CD14-positive monocyte (primary cell): ENCODE data around the gene CEP20. TPM values are rescaled to one million over a fixed set of nuclear protein-coding genes. Genes with fewer than 3 reads are reported as not detected.

ENCODE experiments used
- DNase-seq, 3 donors: peaks; one replicate each; pipeline ENCODE4 v3.0.0-alpha.2; 2011 to 2022
- H2AFZ ChIP-seq: 2 replicates; pipeline ENCODE4 v1.6.0; 2012; ENCODE audit warnings: mild to moderate bottlenecking, low read depth, low read length, inconsistent platforms; ENCODE audit not compliant: insufficient read depth, poor library complexity, severe bottlenecking
- H3K27ac ChIP-seq, 2 donors: 1 replicate in 1 of 2; 2 replicates in 1 of 2; pipeline ENCODE4 v1.5.1; 2012 to 2013; ENCODE audit warnings: low read length in 2 of 2, control low read depth in 1 of 2, inconsistent platforms in 1 of 2, low read depth in 1 of 2, mild to moderate bottlenecking in 1 of 2
- H3K27me3 ChIP-seq, 2 donors: one replicate each; pipeline versions ENCODE4 v1.6.0 to v1.6.1; 2011 to 2013; ENCODE audit warnings: low read length in 2 of 2; ENCODE audit not compliant: control insufficient read depth in 2 of 2, insufficient read depth in 2 of 2
- H3K36me3 ChIP-seq, 2 donors: replicated peaks in 1 of 2; 1 replicate in 1 of 2; 2 replicates in 1 of 2; pipeline versions ENCODE4 v1.5.1 to v1.6.1; 2012 to 2013; ENCODE audit warnings: low read length in 2 of 2, control low read depth in 1 of 2, inconsistent platforms in 1 of 2, mild to moderate bottlenecking in 1 of 2; ENCODE audit not compliant: insufficient read depth in 2 of 2, control insufficient read depth in 1 of 2
- H3K4me1 ChIP-seq, 2 donors: 1 replicate in 1 of 2; 2 replicates in 1 of 2; pipeline versions ENCODE4 v1.5.1 to v1.6.1; 2012 to 2013; ENCODE audit warnings: low read length in 2 of 2, control low read depth in 1 of 2, inconsistent platforms in 1 of 2, mild to moderate bottlenecking in 1 of 2, moderate library complexity in 1 of 2; ENCODE audit not compliant: insufficient read depth in 2 of 2, control insufficient read depth in 1 of 2
- H3K4me2 ChIP-seq: replicated peaks from 2 replicates; pipeline ENCODE3; 2012; ENCODE audit warnings: low read length, moderate library complexity, mild to moderate bottlenecking; ENCODE audit not compliant: poor library complexity, severe bottlenecking; ENCODE audit errors: extremely low read depth
- H3K4me3 ChIP-seq, 3 experiments: fragments of 200-600 bp in 1 of 3; sonication (generic) in 1 of 3; replicated peaks in 1 of 3; 1 replicate in 2 of 3; 2 replicates in 1 of 3; pipeline ENCODE4 v1.5.1; 2011 to 2013; ENCODE audit warnings: low read length in 3 of 3, mild to moderate bottlenecking in 3 of 3, control low read depth in 2 of 3, low read depth in 2 of 3, inconsistent platforms in 1 of 3, moderate library complexity in 1 of 3
- H3K79me2 ChIP-seq: 2 replicates; pipeline ENCODE4 v1.6.0; 2012; ENCODE audit warnings: mild to moderate bottlenecking, control low read depth, inconsistent platforms, low read length, moderate library complexity; ENCODE audit not compliant: insufficient read depth
- H3K9ac ChIP-seq: 2 replicates; pipeline ENCODE4 v1.6.0; 2017; ENCODE audit warnings: low read length, mild to moderate bottlenecking; ENCODE audit not compliant: insufficient read depth, poor library complexity, severe bottlenecking
- H3K9me3 ChIP-seq, 2 donors: replicated peaks in 1 of 2; 1 replicate in 1 of 2; 2 replicates in 1 of 2; pipeline versions ENCODE4 v1.5.1 to v1.6.1; 2012 to 2013; ENCODE audit warnings: low read length in 2 of 2, control low read depth in 1 of 2; ENCODE audit not compliant: control insufficient read depth in 1 of 2, insufficient read depth in 1 of 2
- H4K20me1 ChIP-seq: 2 replicates; pipeline ENCODE4 v1.6.0; 2012; ENCODE audit warnings: mild to moderate bottlenecking, low read length, control low read depth, moderate library complexity; ENCODE audit not compliant: insufficient read depth
- H3K27ac Mint-ChIP-seq, 7 donors: one replicate each; pipeline ENCODE4 v1.8.0; 2020; ENCODE audit warnings: mild to moderate bottlenecking in 7 of 7, mixed read lengths in 7 of 7, moderate library complexity in 6 of 7, inconsistent platforms in 2 of 7
- H3K27me3 Mint-ChIP-seq, 3 donors: one replicate each; pipeline ENCODE4 v1.8.0; 2021 to 2022; ENCODE audit warnings: low read depth in 3 of 3, mild to moderate bottlenecking in 3 of 3, mixed read lengths in 3 of 3, moderate library complexity in 3 of 3, inconsistent platforms in 1 of 3
- H3K36me3 Mint-ChIP-seq, 2 donors: one replicate each; pipeline ENCODE4 v1.8.0; 2020; ENCODE audit warnings: mixed read lengths in 2 of 2, inconsistent platforms in 1 of 2, mild to moderate bottlenecking in 1 of 2
- H3K4me1 Mint-ChIP-seq: one replicate; pipeline ENCODE4 v1.8.0; 2020; ENCODE audit warnings: mild to moderate bottlenecking, mixed read lengths
- H3K4me3 Mint-ChIP-seq, 2 donors: one replicate each; pipeline ENCODE4 v1.8.0; 2020; ENCODE audit warnings: mild to moderate bottlenecking in 2 of 2, mixed read lengths in 2 of 2, moderate library complexity in 1 of 2
- H3K9me3 Mint-ChIP-seq, 7 donors: one replicate each; pipeline ENCODE4 v1.8.0; 2020 to 2022; ENCODE audit warnings: mixed read lengths in 7 of 7, mild to moderate bottlenecking in 6 of 7, moderate library complexity in 6 of 7, inconsistent platforms in 2 of 7
- WGBS: methylation state at CpG from one replicate; pipeline ENCODE4 v1.1.5; 2013; ENCODE audit warnings: missing lambda C conversion rate; ENCODE audit not compliant: insufficient coverage; 5-methylcytosine and 5-hydroxymethylcytosine counted together
- intact Hi-C, 2 donors: fragments of 100-400 bp; cut with micrococcal nuclease; formaldehyde crosslinking; loops; one replicate each; pipeline versions ENCODE4 v1.15.0 to v1.15.1; 2023
- polyA plus RNA-seq, 3 donors: library from polyadenylated mRNA; depleted of rRNA in 1 of 3; unstranded in 2 of 3; stranded (reverse) in 1 of 3; fragments of 300-500 nt in 2 of 3; fragments of >200 nt in 1 of 3; fragmentation: Illumina TruSeq in 2 of 3; gene quantifications; 1 replicate in 2 of 3; 2 replicates in 1 of 3; pipeline ENCODE4 v1.2.3, GENCODE V29; 2012 to 2021
- TF ChIP-seq, protein P1 (sequence below): fragments of 200-600 bp; IDR thresholded peaks from one replicate; pipeline ENCODE4 v1.8.0; 2022; ENCODE audit warnings: antibody characterized with exemption, mild to moderate bottlenecking

Gene CEP20
- polyA plus RNA-seq, 3 donors: 11.6 to 27.3 (median 24.7) TPM

DNA sequence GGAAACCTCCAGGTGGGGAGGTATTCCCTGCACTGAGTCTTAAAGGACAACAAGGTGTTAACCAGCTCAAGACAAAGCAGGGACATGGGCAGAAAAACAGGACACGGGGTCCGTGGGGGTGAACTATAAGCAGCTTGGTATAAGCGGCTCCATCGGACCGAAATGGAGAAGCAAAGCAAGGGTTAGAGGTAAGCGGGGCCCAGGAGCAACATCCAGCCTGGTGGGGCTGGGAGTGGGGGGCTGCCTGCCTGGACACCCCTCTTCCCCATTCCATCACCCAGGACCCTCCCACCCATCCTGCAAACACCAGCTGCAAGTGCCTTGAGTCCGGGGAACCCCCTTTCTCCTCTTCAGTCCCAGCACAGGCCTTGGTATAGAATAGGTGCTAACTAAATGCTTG lies 61.1 kb downstream of the CEP20 start:
- H3K4me2 ChIP-seq: no peak overlapping the region
- WGBS: no CpG with 5 or more reads among the region's 7 CpGs
- no peaks in the 10 kb centered on the region for H4K20me1 ChIP-seq
- Mint-ChIP-seq H3K4me3 (no peak overlapping the region), H3K4me1 (peaks cover 19% of the 10 kb centered on the region), H3K36me3 (no peaks in the 10 kb centered on the region), H3K9me3 (peaks cover 0 to 4% (median 0%) of the 10 kb centered on the region in 7 donors), H3K27me3 (peaks cover 0 to 4% (median 0%) of the 10 kb centered on the region in 3 donors), H3K27ac (no peak overlapping the region)
- no peak overlapping the region for H3K27ac ChIP-seq
- intact Hi-C loops: no loop called here
- TF ChIP-seq, protein P1, sequence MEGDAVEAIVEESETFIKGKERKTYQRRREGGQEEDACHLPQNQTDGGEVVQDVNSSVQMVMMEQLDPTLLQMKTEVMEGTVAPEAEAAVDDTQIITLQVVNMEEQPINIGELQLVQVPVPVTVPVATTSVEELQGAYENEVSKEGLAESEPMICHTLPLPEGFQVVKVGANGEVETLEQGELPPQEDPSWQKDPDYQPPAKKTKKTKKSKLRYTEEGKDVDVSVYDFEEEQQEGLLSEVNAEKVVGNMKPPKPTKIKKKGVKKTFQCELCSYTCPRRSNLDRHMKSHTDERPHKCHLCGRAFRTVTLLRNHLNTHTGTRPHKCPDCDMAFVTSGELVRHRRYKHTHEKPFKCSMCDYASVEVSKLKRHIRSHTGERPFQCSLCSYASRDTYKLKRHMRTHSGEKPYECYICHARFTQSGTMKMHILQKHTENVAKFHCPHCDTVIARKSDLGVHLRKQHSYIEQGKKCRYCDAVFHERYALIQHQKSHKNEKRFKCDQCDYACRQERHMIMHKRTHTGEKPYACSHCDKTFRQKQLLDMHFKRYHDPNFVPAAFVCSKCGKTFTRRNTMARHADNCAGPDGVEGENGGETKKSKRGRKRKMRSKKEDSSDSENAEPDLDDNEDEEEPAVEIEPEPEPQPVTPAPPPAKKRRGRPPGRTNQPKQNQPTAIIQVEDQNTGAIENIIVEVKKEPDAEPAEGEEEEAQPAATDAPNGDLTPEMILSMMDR: no peak
- no peaks in the 10 kb centered on the region for H3K9me3 ChIP-seq
- H3K4me3 ChIP-seq: no peak overlapping the region
- DNase-seq: no peak
- no peak overlapping the region for H3K9ac ChIP-seq
- H3K36me3 ChIP-seq: no peaks in the 10 kb centered on the region
- H3K4me1 ChIP-seq: peaks cover 20 to 24% of the 10 kb centered on the region in 2 donors
- no peaks in the 10 kb centered on the region for H3K79me2 ChIP-seq
- no peaks in the 10 kb centered on the region for H3K27me3 ChIP-seq
- H2AFZ ChIP-seq: no peak overlapping the region

- DNase-seq: no peak
- Histone ChIP-seq H3K9me3 (no peaks in the 10 kb centered on the region), H3K36me3 (no peaks in the 10 kb centered on the region), H3K79me2 (no peaks in the 10 kb centered on the region), H2AFZ (no peak overlapping the region), H3K27me3 (no peaks in the 10 kb centered on the region), H3K9ac (no peak overlapping the region), H3K4me2 (no peak overlapping the region), H3K27ac (no peak overlapping the region), H3K4me3 (no peak overlapping the region), H3K4me1 (peaks cover 9 to 11% of the 10 kb centered on the region in 2 donors), H4K20me1 (no peaks in the 10 kb centered on the region)
- intact Hi-C loops: no loop called here
- Mint-ChIP-seq H3K27ac (no peak overlapping the region), H3K4me1 (peaks cover 7% of the 10 kb centered on the region), H3K36me3 (no peaks in the 10 kb centered on the region), H3K27me3 (peaks cover 0 to 4% (median 0%) of the 10 kb centered on the region in 3 donors), H3K9me3 (peaks cover 0 to 2% (median 0%) of the 10 kb centered on the region in 7 donors), H3K4me3 (no peak overlapping the region)
- TF ChIP-seq, protein P1: no peak
- 91% methylated on average over 7 of the region's 9 CpGs for WGBS
These were observed 62.6 kb downstream of the CEP20 start for GRCh38 chr16:15825750-15826305.
